ENCODE data around the gene JDP2.

The JDP2 gene

GRCh38 chr14:75409316-75410205, 18.3 kb upstream of the JDP2 start:
- no peak for DNase-seq (ENCODE audit: low read depth, low spot score)

- DNase-seq (ENCODE audit: low read depth, low spot score), result no peak
Measured at GRCh38 chr14:75411214-75411540, 16.6 kb upstream of the JDP2 start.

- no peak for DNase-seq (ENCODE audit: low read depth, low spot score)
Measured at GRCh38 chr14:75413013-75413412, 14.8 kb upstream of the JDP2 start.

GRCh38 chr14:75417674-75418073, 10.1 kb upstream of the JDP2 start:
- DNase-seq (ENCODE audit: low read depth, low spot score), result no peak

- DNase-seq (ENCODE audit: low read depth, low spot score), result no peak
Measured at GRCh38 chr14:75418850-75419768, 8.7 kb upstream of the JDP2 start.

- no peak for DNase-seq (ENCODE audit: low read depth, low spot score)
Measured at GRCh38 chr14:75422169-75422568, 5.7 kb upstream of the JDP2 start.

- no peak for DNase-seq (ENCODE audit: low read depth, low spot score)
Measured at GRCh38 chr14:75424496-75424895, 3.3 kb upstream of the JDP2 start.

GRCh38 chr14:75425446-75425845, 2.4 kb upstream of the JDP2 start:
- no peak for DNase-seq (ENCODE audit: low read depth, low spot score)

GRCh38 chr14:75426332-75427125, 1.3 kb upstream of the JDP2 start:
- DNase-seq (ENCODE audit: low read depth, low spot score), result no peak

GRCh38 chr14:75427126-75427481, 718 bp upstream of the JDP2 start:
- DNase-seq (ENCODE audit: low read depth, low spot score), result no peak

GRCh38 chr14:75428230-75429104, 645 bp downstream of the JDP2 start:
- DNase-seq (ENCODE audit: low read depth, low spot score), result no peak

- DNase-seq (ENCODE audit: low read depth, low spot score), result no peak
Measured at GRCh38 chr14:75429562-75429961, 1.7 kb downstream of the JDP2 start.

- DNase-seq (ENCODE audit: low read depth, low spot score), result no peak
Measured at GRCh38 chr14:75430116-75430515, 2.3 kb downstream of the JDP2 start.

GRCh38 chr14:75430526-75430925, 2.7 kb downstream of the JDP2 start:
- no peak for DNase-seq (ENCODE audit: low read depth, low spot score)

- no peak for DNase-seq (ENCODE audit: low read depth, low spot score)
Measured at GRCh38 chr14:75430976-75431375, 3.2 kb downstream of the JDP2 start.

- no peak for DNase-seq (ENCODE audit: low read depth, low spot score)
Measured at GRCh38 chr14:75431827-75432226, 4.0 kb downstream of the JDP2 start.

- DNase-seq (ENCODE audit: low read depth, low spot score), result no peak
Measured at GRCh38 chr14:75432411-75432810, 4.6 kb downstream of the JDP2 start.

GRCh38 chr14:75433631-75434071, 5.8 kb downstream of the JDP2 start:
- no peak for DNase-seq (ENCODE audit: low read depth, low spot score)

GRCh38 chr14:75434138-75434889, 6.5 kb downstream of the JDP2 start:
- DNase-seq (ENCODE audit: low read depth, low spot score), result no peak

- no peak for DNase-seq (ENCODE audit: low read depth, low spot score)
Measured at GRCh38 chr14:75434890-75435248, 7.0 kb downstream of the JDP2 start.
